ENCODE data around the gene B3GAT3.
"Not testable (repeated sequence)": the region's sequence is repeated elsewhere in the genome, so short reads cannot be mapped to it uniquely, and the experiment has no call there.

B3GAT3 gene

DNA sequence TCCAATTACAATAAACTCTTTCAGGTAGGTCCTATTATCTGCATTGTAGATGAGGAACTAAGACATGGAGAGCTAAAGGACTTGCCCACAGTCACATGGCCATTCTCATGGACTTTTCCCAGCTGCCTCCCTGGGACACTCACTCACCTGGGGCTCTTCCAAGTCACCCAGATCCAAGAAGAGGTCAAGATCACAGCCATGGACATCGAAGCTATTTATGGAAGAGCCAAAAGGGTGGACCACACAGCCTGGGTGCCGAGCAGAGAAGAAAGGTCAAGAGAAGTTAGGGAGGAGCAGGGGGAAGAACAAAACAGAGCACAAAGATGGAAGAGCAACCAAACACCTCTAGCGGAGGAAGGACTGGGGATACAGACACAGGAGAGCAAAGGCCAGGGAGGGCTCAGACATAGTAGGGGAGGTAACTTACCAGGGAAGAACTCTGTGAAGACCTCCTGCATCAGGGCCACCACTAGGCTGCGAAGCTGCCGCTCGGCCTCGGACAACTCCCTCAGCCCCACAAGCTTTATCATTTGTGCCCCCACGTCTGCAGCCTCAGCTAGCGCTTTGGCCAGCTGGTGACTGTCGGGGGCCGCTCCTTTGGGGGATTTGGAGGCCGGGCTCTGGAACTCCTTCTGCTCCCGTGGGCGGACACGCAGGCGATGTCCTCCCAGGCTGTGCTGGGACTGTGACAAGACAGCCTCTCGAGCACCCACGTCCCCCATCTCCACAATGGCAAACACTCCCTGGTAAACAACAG, 40.6 kb downstream of the B3GAT3 start:
- DNase-seq (ENCODE audit: low read depth in 1 of 2, low spot score in 1 of 2), result no peak

DNA sequence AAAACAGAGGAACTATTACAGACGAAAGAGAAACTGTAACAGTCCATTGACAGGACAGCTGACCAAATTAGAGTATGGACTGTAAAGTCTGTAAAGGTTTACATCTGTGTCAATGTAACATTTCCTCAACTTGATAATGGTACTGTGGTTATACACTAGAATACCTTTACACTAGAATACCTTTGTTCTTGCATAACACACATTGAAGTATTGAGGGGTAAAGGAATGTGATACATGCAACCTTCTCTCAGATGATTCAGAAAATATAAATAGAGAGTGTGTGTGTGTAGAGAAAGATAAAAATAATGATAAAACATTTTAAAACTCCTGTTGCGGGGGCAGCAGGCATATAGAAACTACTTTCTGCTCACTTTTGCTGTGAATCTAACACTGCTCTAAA, 42.5 kb downstream of the B3GAT3 start:
- DNase-seq (ENCODE audit: low read depth in 1 of 2, low spot score in 1 of 2), result no peak

DNA sequence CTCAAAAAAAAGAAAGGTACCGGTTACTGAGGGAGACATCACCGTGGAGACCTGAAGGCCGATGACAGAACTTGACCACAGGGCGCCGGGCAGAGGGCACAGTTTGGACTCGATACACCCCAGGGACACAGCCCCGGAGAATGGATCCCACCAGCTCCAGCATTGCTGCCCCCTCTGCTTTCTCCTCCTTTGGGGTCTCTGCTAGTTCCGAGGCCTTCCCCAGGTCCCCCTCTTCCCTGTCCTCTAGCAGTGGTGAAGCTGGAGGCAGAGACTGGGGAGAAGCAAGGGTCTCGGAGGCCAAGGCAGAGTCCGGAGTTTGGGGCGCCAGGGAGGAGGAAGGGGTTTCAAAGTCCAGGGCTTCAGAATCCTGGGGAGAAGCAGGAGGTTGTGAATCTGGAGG, 43.2 kb downstream of the B3GAT3 start:
- no peak for DNase-seq (ENCODE audit: low read depth in 1 of 2, low spot score in 1 of 2)

DNA sequence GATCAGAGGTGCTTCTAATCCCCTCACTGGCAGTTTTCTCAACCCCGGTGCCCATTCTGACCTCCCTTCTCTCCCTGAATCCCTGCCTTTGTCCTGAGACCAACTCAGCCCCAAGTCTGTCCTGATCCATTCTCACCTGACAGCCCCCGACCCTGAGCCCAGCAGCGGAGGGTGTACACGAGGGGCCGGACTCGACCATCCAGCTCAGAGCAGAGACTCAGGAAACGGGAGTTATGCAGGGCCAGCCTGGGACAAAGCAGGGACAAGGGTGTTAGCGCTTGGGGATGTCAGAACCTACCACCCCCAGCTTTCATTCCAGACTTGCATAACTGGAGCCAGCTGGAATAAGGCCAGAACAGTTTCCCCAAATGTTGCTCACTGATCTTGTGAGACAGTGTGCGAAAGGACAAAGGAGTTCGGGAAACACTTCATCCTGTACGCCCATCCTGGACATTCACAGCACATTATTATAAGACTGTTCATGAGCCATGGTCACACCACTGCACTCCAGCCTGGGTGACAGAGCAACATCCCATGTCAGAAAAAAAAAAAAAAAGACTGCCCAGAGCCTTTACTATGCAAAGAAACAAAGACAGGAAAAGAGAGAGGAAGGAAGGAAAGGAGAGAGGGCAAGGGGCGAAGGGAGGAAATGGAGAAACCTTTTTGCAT, 44.6 kb downstream of the B3GAT3 start:
- no peak for DNase-seq (ENCODE audit: low read depth in 1 of 2, low spot score in 1 of 2)

DNA sequence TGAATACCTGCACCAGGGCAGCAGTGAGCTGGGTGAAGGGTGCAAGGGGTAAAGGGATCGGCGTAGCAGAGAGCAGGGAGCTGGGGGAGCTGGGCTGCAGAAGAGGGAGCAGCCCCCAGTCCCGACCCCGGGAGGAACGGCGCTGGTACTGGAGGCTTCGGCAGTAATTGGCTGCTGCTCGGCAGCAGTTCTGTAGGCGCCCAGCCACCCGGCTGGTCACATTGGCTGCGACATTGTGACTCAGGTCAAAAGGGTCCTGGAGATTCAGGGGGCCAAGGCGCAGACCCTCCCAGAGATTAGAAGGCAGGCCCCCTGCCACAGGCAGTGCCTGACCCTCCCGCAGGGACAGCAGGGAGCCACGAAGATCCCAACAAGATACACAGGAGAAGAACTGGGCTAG, 45.9 kb downstream of the B3GAT3 start:
- DNase-seq (ENCODE audit: low read depth in 1 of 2, low spot score in 1 of 2), result no peak

DNA sequence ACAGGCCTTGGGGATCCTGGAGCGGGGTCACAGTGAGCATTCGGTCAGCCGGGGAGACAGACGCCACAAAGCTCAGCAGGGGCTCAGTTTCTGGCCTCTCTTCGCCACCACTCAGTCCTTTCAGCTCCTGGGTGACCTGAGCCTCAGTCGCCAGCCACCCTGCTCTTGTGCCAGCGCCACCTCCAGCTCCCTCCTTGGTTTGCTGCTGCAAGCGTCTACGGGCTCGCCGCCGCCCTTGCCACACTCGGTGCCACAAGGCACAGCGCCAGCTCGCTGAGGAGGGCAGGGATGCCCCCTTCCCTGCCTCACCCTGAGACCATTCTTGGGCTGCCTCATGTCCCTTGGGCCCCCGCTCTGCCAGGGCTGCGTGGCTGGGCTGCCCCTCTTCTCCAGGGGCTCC, 46.6 kb downstream of the B3GAT3 start:
- DNase-seq (ENCODE audit: low read depth in 1 of 2, low spot score in 1 of 2), result no peak

DNA sequence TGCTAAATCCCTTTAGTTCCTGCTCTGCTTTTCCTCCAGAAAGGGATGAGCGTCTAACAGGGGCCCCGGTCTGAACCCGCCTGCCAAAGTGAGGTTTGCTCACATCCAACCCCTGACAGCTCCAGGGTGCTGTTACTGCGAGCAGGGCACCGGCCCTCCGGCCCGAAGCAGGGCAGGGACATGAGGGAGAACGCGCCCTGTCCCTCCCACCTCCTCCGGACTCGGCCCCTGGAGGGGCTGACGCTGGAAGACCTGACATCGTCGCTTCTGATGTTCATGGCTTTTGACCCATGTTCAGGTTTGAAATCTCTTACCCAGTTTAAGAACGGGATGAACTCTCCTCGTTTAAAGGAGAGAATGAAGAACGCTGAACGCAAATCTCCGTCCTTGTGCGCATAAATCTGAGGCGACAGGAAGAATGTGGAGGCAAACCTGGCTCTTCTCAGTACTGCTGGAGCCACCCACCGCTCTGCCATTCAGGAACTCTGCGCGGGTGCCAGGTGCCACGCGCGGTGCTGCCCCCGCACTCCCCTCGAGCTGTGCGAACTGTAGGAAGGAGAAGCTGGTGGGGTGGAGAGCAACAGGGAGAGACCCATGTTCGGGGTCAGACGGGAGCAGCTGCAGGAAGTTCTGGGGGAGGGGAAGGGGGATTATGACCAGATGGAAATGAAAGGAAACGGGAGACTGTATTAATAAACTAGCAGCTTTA, 47.3 kb downstream of the B3GAT3 start:
- DNase-seq (ENCODE audit: low read depth in 1 of 2, low spot score in 1 of 2), result no peak

DNA sequence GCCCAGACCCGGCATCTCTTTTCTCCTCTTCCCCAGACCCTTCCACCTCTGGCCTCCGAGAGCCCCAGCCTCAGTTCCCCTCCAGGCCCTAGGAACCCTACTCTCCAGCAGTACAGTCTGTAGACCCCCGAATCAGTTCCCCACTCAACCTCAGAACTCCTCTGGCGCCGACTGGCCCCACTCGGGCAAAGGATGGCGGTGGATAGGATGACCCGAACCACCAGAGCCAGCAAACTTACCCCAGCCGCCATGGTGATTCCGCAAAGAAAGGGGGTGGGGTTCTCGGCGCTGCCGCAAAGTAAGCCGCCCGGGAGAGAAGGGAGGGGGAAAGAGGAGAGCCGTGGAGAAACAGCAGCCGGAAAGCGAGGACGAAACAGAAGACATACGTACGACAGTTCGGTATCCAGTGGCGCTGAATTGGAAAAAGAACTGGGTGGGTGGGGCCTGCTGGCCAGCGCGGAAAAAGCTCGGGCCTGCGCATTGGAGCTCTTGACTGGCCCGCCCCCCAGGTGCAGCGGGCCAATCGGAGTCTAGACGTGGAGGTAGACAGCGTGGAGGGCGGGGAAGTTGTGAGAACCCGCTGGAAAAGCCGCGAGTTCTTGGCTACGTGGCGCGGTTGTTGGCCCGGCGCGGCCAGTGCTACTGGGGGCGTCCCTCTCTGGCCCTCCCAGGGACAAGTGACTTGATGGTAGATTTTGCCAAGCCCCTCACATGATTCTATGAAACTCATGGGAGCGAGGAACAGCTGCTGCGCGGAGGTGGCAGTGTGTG, 48.0 kb downstream of the B3GAT3 start, which contains the start of gene EEF1G:
EEF1G (minus strand) TSS at position 300 of the 771 bp plus-strand sequence; CDS start at position 251, 49 bp downstream.
- peak; percentile 91 to 97 for DNase-seq (ENCODE audit: low read depth in 1 of 2, low spot score in 1 of 2)

DNA sequence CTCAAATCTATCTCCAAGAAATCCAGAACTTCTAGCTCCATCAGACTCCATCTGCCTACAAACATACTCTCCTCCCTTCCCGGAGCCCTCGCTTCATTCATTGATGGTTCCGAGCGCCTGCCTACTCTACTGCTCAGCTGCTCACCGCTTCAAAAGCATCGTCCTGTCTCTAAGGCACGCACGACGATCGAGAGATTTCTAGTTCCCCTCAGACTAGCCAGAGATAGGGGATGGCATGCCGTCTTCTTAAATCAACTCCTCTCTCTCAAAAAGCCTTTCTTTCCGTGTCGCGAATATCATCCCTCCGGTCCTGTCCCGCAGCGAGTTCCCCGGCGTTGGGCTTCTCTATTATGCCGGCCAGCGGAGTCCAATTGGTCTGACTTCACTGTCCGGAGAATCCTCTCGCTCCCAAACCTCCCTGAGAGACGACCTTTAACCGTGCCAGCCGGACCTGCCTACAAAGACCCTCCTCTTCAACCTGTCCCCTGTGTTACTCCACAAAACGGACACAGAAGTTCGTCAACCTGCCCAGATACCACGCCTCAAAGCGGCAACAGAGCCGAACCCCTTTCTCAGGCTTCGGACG, 48.7 kb downstream of the B3GAT3 start:
- no peak for DNase-seq (ENCODE audit: low read depth in 1 of 2, low spot score in 1 of 2)

DNA sequence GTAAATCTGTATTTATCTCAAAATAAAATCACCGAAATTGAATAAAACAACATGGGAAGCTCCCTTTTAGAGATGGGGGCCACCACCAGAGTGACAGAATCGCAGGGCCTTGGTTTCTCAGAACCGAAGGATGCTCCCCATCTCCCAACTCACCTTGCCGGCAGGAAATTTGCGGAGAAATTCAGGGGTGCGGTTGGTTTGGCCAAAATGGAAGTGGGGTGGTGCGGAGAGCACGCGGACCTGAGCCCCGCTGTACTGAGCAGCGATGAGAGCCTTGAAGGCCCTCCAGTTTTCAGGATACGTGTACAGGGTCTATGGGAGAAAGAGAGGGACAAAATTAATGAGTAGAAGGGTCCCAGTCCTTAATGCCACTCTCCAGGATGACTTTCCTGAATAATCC, 49.4 kb downstream of the B3GAT3 start:
- DNase-seq (ENCODE audit: low read depth in 1 of 2, low spot score in 1 of 2), result no peak

DNA sequence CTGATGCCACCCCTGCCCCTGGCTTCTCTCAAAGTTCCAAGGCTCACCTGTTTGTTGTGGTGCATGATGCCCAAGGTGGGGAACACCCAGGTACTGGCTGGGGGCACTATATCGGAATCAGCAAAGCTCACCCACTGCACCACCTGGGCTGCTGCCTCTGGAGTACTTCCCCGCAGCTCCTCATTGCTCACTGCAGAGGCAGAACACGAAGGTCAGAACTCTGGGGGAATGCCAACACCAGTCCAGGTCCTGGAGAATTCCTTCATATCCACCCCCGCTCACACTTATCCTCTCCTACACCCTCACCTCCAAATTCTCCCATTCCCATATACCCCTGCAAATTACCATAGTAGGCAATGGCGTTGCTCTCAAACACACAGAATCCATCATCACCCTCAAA, 50.3 kb downstream of the B3GAT3 start:
- not testable (repeated sequence) for DNase-seq (ENCODE audit: low read depth in 1 of 2, low spot score in 1 of 2)

DNA sequence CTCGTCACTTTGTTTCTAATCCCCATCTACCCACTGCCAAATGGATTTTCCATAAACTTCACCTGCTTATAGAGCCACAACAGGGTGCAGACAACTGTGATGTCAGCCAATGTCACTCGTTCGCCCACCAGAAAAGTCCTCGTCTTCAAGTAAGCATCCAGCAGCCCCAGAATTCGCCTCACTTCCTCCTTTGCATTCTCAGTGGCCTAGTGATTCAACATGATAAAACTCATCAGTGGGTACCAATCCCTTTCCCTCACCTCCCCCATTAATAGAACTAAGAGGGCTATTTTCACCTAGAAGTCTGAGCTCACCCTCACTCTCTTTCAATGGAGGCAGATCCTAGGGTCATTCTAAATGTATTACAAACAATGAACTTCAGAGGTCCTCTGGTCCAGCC, 50.9 kb downstream of the B3GAT3 start:
- DNase-seq (ENCODE audit: low read depth in 1 of 2, low spot score in 1 of 2), result not testable (repeated sequence)

DNA sequence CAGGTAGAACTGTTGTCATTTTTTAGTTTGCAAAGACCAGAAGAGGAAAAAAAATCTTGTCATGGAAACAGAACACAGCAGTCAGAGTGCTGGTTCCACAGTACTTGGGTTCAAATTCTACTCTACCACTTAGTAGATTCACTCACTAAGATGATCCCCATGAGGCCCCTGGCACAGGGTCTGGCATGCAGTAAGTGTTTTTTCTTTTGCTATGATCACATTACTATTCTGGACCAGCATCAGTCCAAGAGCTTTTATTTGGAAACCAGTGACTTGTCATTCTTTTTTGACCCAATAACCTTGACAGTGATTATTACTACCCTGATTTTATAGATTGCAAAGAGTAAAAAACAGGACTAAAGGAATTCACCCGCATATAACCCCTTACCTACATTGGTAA, 52.2 kb downstream of the B3GAT3 start:
- no peak for DNase-seq (ENCODE audit: low read depth in 1 of 2, low spot score in 1 of 2)

DNA sequence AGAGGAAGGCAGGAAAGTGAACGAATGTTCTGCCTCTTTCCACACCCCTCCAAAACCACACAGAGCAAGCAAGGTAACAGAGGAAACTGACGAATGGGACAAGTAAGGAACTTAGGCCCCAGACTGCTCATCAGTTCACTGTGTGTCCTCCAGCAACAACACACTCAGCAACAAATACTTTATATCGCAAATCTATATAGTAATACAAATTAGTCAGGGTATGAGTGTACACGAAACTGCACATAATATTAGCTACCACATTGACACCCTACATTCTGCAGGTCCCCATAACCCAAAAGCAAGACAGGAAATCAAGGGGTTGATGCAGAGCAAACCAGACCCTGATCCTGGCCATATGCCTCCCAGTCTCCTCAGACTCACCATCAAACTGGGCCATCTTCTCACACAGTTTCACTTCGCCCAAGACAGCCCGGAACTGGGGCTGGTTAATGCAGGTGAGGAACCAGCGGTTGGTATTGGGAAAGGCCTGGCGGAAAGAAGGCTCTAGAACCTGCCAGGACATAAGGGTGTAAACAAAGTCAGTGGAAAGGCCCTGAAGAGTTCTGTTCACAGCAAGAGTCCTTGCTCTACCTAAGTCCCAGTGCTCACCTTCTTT, 54.7 kb downstream of the B3GAT3 start:
- no peak for DNase-seq (ENCODE audit: low read depth in 1 of 2, low spot score in 1 of 2)

DNA sequence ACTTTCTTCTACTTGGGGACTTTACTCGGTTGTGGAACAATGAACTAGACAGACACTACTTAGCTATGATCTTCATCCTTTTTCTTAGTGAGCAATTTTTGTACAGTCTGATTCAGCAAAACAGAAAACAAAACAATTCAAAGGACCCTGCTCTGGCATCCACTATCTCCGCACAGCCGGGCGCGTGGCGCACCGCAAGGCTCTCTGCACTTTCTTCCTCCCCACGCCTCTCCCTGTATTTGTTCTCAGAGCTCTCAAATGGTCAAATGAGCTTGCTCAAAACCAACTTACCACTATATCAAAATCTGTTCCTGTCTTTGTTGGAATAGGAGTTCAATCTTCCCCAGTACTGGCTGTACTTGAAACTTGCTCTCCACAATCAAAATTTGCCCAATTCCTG, 55.5 kb downstream of the B3GAT3 start:
- no peak for DNase-seq (ENCODE audit: low read depth in 1 of 2, low spot score in 1 of 2)
